ENCODE measurements around the gene ERCC1. TPM values are rescaled to one million over a fixed set of nuclear protein-coding genes. Genes with fewer than 3 reads are reported as not detected.

Gene ERCC1
- total RNA-seq, 1 experiment from 2014 or later = 62.4 TPM

- H2BK20ac ChIP-seq (ENCODE audit: low read depth, low read length, poor library complexity, severe bottlenecking) = no peak overlapping the region
- H4K5ac ChIP-seq (ENCODE audit: insufficient read length, low read depth, low read length) = no peak overlapping the region
- no peaks in the 10 kb centered on the region for H4K20me1 ChIP-seq (ENCODE audit: control insufficient read depth, insufficient read depth, insufficient read length)
- WGBS (ENCODE audit: extremely low coverage, insufficient read length, low lambda C conversion rate) = no CpG with 5 or more reads among the region's 5 CpGs
- peaks cover 9 to 22% of the 10 kb centered on the region in 2 experiments; a peak in 3 of 4 replicates for H3K4me1 Mint-ChIP-seq
- H3K18ac ChIP-seq (ENCODE audit: insufficient read length, low read depth, low read length) = peak overlapping the region; percentile 77
- H3T11ph ChIP-seq (ENCODE audit: low read length) = peak overlapping the region; percentile 87
- TF ChIP-seq CTCF (conservative IDR thresholded peaks at IDR 0.05) = no peak
- no peaks in the 10 kb centered on the region; a peak in 1 of 7 replicates for H3K36me3 Mint-ChIP-seq (ENCODE audit: insufficient read depth in 1 of 3, low read depth in 3 of 3)
- peaks cover 2% of the 10 kb centered on the region; the same call in 1 of the 2 replicates for H3K4me1 ChIP-seq (ENCODE audit: insufficient read depth, low read length)
- peak overlapping the region; percentile 77 to 92 for H3K4me3 Mint-ChIP-seq
- H2AK5ac ChIP-seq (ENCODE audit: insufficient read length, low read length) = no peak overlapping the region
- H2AFZ ChIP-seq (ENCODE audit: low read length) = peak overlapping the region; percentile 60
- H3K9me3 Mint-ChIP-seq = peaks cover 4 to 11% of the 10 kb centered on the region in 2 experiments; a peak in 4 of 5 replicates
- no peak overlapping the region for H3K23ac ChIP-seq (ENCODE audit: insufficient read length, low read depth, low read length)
- H3K9me3 ChIP-seq (ENCODE audit: control insufficient read depth, low read depth, low read length) = no peaks in the 10 kb centered on the region
- DNase-seq = no peak
- H3K79me2 ChIP-seq (ENCODE audit: insufficient read depth, low read length) = no peaks in the 10 kb centered on the region
- H3K4ac ChIP-seq (ENCODE audit: low read depth, low read length) = peak overlapping the region; percentile 47; the same call in 1 of the 2 replicates
- H3K9ac ChIP-seq (ENCODE audit: extremely low read depth, insufficient read length, low read length) = no peak overlapping the region
- H3K27me3 Mint-ChIP-seq (ENCODE audit: low read depth) = peaks cover 39% of the 10 kb centered on the region
- no peak overlapping the region for H4K91ac ChIP-seq (ENCODE audit: insufficient read length, low read depth, low read length)
- H2BK15ac ChIP-seq (ENCODE audit: low read depth, low read length) = no peak overlapping the region
- peak overlapping the region; percentile 59 for H3K4me2 ChIP-seq (ENCODE audit: insufficient read depth, insufficient read length, low read length)
- H3K56ac ChIP-seq (ENCODE audit: insufficient read length, low read depth, low read length) = no peak overlapping the region
- H2BK5ac ChIP-seq (ENCODE audit: insufficient read length, low read length) = no peak overlapping the region
- H3K79me1 ChIP-seq (ENCODE audit: insufficient read depth, low read depth, low read length, poor library complexity, severe bottlenecking) = no peaks in the 10 kb centered on the region
- H3K23me2 ChIP-seq (ENCODE audit: insufficient read length, low read depth, low read length, poor library complexity, severe bottlenecking) = peaks cover 4% of the 10 kb centered on the region
- peak overlapping the region; percentile 85; the same call in 1 of the 2 replicates for H3K14ac ChIP-seq (ENCODE audit: insufficient read depth, low read length)
- no peak overlapping the region for H3K27ac ChIP-seq (ENCODE audit: insufficient read length, low read depth, low read length)
- peak overlapping the region in 1 of 3 experiments; percentile 96; a peak in 1 of 7 replicates for H3K27ac Mint-ChIP-seq
- H3K27me3 ChIP-seq (ENCODE audit: insufficient read depth, low read length) = no peaks in the 10 kb centered on the region; the same call in 1 of the 2 replicates
- H2BK12ac ChIP-seq (ENCODE audit: insufficient read length, low read depth, low read length) = peak overlapping the region; percentile 38
- H4K8ac ChIP-seq (replicated peaks; ENCODE audit: insufficient read length, low read depth, low read length) = no peak overlapping the region
- H2BK120ac ChIP-seq (ENCODE audit: low read depth, low read length, poor library complexity, severe bottlenecking) = peak overlapping the region; percentile 97
These were observed 26.3 kb upstream of the ERCC1 start for GRCh38 chr19:45450012-45450333.

All from H9 (cell line).